ENCODE results near the gene FBXO24. TPM values are rescaled to one million over a fixed set of nuclear protein-coding genes. Genes with fewer than 3 reads are reported as not detected.
A peak's percentile ranks its signal among the peaks of the same experiment; 100 is the strongest.

Gene FBXO24
- total RNA-seq, 1 experiment from 2014 or later = 1.1 TPM

GRCh38 chr7:100604976-100605911 is 19.1 kb downstream of the FBXO24 start:
- no peak overlapping the region for H3K27ac Mint-ChIP-seq (ENCODE audit: low read depth, unreplicated experiment)
- no peak for TF ChIP-seq CTCF (IDR thresholded peaks at IDR 0.05; ENCODE audit: unreplicated experiment)
- POLR2A ChIA-PET = interaction anchor here (0.6 kb wide), 1 partner anchor 12 kb away, joined by 3 read pairs; no protein-coding TSS in a partner anchor
- H3K36me3 Mint-ChIP-seq (ENCODE audit: insufficient read depth, unreplicated experiment) = peaks cover 6% of the 10 kb centered on the region
- peak overlapping the region; percentile 72 for H3K4me3 Mint-ChIP-seq (ENCODE audit: unreplicated experiment)
- DNase-seq (ENCODE audit: unreplicated experiment) = no peak
- peaks cover 5% of the 10 kb centered on the region for H3K4me1 Mint-ChIP-seq (ENCODE audit: insufficient read depth, unreplicated experiment)
- H3K9me3 Mint-ChIP-seq (ENCODE audit: unreplicated experiment) = no peaks in the 10 kb centered on the region
- H3K27me3 Mint-ChIP-seq (ENCODE audit: insufficient read depth, unreplicated experiment) = no peaks in the 10 kb centered on the region
- BruUV-seq (replicated peaks) = no TSS peak
- CTCF ChIA-PET = interaction anchor here (0.7 to 1.2 kb wide), 2 partner anchors 16 to 24 kb away, joined by 3 to 5 read pairs; no protein-coding TSS in a partner anchor
- intact Hi-C loops (cut with micrococcal nuclease) = loop anchor here (5.0 kb wide), 1 partner anchor 87 kb away; the partner anchor contains the start of gene GIGYF1

GRCh38 chr7:100606313-100606712 is 20.2 kb downstream of the FBXO24 start:
- TF ChIP-seq CTCF (IDR thresholded peaks at IDR 0.05; ENCODE audit: unreplicated experiment) = no peak
- Mint-ChIP-seq H3K4me1 (ENCODE audit: insufficient read depth, unreplicated experiment) (peaks cover 3% of the 10 kb centered on the region), H3K9me3 (ENCODE audit: unreplicated experiment) (no peaks in the 10 kb centered on the region), H3K27me3 (ENCODE audit: insufficient read depth, unreplicated experiment) (no peaks in the 10 kb centered on the region), H3K36me3 (ENCODE audit: insufficient read depth, unreplicated experiment) (peaks cover 6% of the 10 kb centered on the region), H3K27ac (ENCODE audit: low read depth, unreplicated experiment) (no peak overlapping the region), H3K4me3 (ENCODE audit: unreplicated experiment) (no peak overlapping the region)
- BruUV-seq (replicated peaks) = no TSS peak
- POLR2A ChIA-PET = interaction anchor here (0.7 kb wide), 1 partner anchor 20 kb away, joined by 4 read pairs; the partner anchor contains the start of genes FBXO24 and LRCH4
- DNase-seq (ENCODE audit: unreplicated experiment) = no peak
- intact Hi-C loops (cut with micrococcal nuclease) = no loop called here
- CTCF ChIA-PET = no interaction called here

GRCh38 chr7:100607111-100607510 is 21.0 kb downstream of the FBXO24 start:
- no peak for DNase-seq (ENCODE audit: unreplicated experiment)
- peaks cover 1% of the 10 kb centered on the region for H3K4me1 Mint-ChIP-seq (ENCODE audit: insufficient read depth, unreplicated experiment)
- peaks cover 6% of the 10 kb centered on the region for H3K36me3 Mint-ChIP-seq (ENCODE audit: insufficient read depth, unreplicated experiment)
- CTCF ChIA-PET = interaction anchor here (1.2 kb wide), 1 partner anchor 84 kb away, joined by 3 read pairs; no protein-coding TSS in a partner anchor
- POLR2A ChIA-PET = interaction anchor here (0.8 kb wide), 1 partner anchor 67 kb away, joined by 3 read pairs; no protein-coding TSS in a partner anchor
- TF ChIP-seq CTCF (IDR thresholded peaks at IDR 0.05; ENCODE audit: unreplicated experiment) = no peak
- no peak overlapping the region for H3K27ac Mint-ChIP-seq (ENCODE audit: low read depth, unreplicated experiment)
- BruUV-seq (replicated peaks) = no TSS peak
- H3K27me3 Mint-ChIP-seq (ENCODE audit: insufficient read depth, unreplicated experiment) = no peaks in the 10 kb centered on the region
- no peaks in the 10 kb centered on the region for H3K9me3 Mint-ChIP-seq (ENCODE audit: unreplicated experiment)
- no peak overlapping the region for H3K4me3 Mint-ChIP-seq (ENCODE audit: unreplicated experiment)
- intact Hi-C loops (cut with micrococcal nuclease) = no loop called here

GRCh38 chr7:100609958-100610357 is 23.8 kb downstream of the FBXO24 start:
- BruUV-seq (replicated peaks) = no TSS peak
- H3K27me3 Mint-ChIP-seq (ENCODE audit: insufficient read depth, unreplicated experiment) = no peaks in the 10 kb centered on the region
- H3K4me3 Mint-ChIP-seq (ENCODE audit: unreplicated experiment) = peak overlapping the region; percentile 92
- DNase-seq (ENCODE audit: unreplicated experiment) = no peak
- intact Hi-C loops (cut with micrococcal nuclease) = no loop called here
- no peak for TF ChIP-seq CTCF (IDR thresholded peaks at IDR 0.05; ENCODE audit: unreplicated experiment)
- H3K27ac Mint-ChIP-seq (ENCODE audit: low read depth, unreplicated experiment) = no peak overlapping the region
- POLR2A ChIA-PET = no interaction called here
- peaks cover 6% of the 10 kb centered on the region for H3K36me3 Mint-ChIP-seq (ENCODE audit: insufficient read depth, unreplicated experiment)
- CTCF ChIA-PET = interaction anchor here (0.8 kb wide), 1 partner anchor 82 kb away, joined by 5 read pairs; no protein-coding TSS in a partner anchor
- H3K4me1 Mint-ChIP-seq (ENCODE audit: insufficient read depth, unreplicated experiment) = peaks cover 6% of the 10 kb centered on the region
- H3K9me3 Mint-ChIP-seq (ENCODE audit: unreplicated experiment) = no peaks in the 10 kb centered on the region
